ENCODE results near the gene GNRHR.
"Not testable (repeated sequence)": the region's sequence is repeated elsewhere in the genome, so short reads cannot be mapped to it uniquely, and the experiment has no call there.

Gene GNRHR

GRCh38 chr4:67727124-67727850 is 26.9 kb downstream of the GNRHR start:
- no peak for DNase-seq (ENCODE audit: low read depth in 4 of 4, low spot score in 1 of 4)

GRCh38 chr4:67725981-67726380 is 28.2 kb downstream of the GNRHR start:
- no peak for DNase-seq (ENCODE audit: low read depth in 4 of 4, low spot score in 1 of 4)

DNA sequence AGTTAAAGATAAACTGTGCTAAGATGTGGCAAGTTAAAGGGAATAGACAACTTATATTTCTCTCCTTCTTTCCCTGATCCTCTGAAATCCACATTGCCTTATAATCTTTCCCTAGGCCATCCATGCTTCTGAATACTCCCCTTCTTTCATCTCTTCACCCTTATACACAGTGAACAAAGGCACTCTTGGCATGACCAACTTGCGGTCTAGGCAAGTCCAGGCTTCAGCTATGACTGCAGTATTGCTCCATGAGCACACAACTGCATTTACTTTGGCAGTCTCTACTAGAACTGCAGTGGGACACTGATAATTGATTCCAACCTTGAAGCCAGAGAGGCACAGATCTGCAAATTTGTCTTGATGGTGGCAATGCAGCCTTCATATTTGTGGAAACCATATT is 29.1 kb downstream of the GNRHR start:
- no peak for DNase-seq (ENCODE audit: low read depth in 4 of 4, low spot score in 1 of 4)

GRCh38 chr4:67723949-67724348 is 30.2 kb downstream of the GNRHR start:
- DNase-seq (ENCODE audit: low read depth in 4 of 4, low spot score in 1 of 4) = no peak

DNA sequence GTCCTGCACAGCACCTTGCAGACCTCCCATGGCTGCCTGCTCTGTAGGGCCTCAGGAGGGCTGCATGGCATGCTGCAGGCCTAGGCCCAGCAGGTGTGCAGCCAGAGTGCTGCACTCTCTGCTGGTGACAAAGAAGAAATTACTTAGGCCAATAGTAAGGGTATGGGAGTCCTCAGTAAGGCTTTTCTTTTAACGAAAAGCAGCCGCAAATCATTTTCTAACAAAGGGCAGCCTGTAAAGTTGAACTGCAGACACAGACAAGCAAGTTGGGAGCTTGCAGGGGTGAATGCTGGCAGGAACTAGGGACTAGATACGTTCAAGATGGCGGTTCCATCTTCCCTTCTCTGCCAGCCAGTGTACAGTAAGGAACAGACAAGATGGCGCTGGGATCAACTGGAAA is 30.8 kb downstream of the GNRHR start:
- DNase-seq (ENCODE audit: low read depth in 4 of 4, low spot score in 1 of 4) = no peak

DNA sequence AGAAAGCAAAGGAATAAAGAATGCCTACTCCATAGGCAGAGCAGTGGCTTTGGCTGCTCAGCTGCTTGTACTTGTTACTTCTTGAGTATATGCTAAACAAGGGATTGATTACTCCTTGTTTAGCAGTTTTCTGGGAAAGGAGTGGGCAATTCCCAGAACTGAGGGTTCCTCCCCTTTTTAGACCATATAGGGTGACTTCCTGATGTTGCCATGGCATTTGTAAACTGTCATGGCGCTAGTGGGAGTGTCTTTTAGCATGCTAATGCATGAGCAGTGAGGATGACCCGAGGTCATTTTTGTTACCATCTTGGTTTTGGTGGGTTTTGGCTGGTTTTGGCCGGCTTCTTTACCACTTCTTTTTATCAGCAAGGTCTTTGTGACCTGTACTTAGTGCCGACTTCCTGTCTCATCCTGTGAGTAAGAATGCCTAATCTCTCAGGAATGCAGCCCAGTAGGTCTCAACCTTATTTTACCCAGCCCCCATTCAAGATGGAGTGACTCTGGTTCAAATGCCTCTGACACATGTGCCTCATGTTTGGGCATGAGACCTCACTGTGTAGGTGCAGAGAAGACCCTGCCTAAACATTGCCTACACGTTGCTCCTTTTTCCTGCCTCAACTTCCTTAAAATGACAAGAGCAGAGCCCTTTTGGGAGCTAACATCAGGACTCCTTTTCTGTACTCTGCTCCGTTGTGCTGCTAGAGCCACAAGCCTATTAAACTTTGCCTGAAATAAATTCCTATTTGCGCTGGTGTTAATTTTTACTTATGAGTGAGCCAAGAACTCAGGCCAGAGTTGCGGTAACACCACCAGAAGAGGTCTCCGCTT is 32.2 kb downstream of the GNRHR start:
- DNase-seq (ENCODE audit: low read depth in 4 of 4, low spot score in 1 of 4) = no peak

- DNase-seq (ENCODE audit: low read depth in 4 of 4, low spot score in 1 of 4) = no peak
Observed at GRCh38 chr4:67721315-67721769, 32.8 kb downstream of the GNRHR start.

DNA sequence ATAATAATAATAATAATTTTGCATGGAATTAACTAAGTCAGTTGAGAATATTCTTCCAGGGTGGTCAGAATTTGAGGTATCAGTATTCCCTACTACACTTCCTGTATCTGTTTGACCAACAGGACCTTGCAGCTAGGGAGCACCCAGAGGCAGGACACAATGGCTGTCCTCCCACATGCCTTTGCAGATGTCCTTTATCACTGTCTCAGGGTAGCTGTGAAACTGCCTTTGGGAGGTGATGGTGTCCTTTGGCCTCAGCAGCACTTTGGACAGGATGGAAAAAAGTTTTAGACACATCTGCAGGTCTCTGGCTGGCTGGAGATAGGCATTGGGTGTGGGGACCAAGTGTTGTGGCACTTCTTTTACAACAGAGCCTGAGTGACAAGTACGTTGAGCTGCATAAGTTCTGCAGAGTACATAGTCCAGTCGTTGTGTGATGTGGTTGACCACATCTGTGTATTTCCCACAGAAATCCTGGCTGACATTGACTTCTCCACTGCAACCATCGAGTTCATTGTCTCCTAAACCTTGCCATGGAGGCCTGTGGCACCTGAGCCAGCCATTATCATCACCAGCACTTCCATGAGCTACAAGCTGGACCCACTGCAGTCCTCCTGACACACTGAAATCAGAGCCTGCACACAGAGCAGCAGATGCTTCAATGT is 34.1 kb downstream of the GNRHR start:
- DNase-seq (ENCODE audit: low read depth in 4 of 4, low spot score in 1 of 4) = no peak

GRCh38 chr4:67718848-67719247 is 35.3 kb downstream of the GNRHR start:
- DNase-seq (ENCODE audit: low read depth in 4 of 4, low spot score in 1 of 4) = no peak

DNA sequence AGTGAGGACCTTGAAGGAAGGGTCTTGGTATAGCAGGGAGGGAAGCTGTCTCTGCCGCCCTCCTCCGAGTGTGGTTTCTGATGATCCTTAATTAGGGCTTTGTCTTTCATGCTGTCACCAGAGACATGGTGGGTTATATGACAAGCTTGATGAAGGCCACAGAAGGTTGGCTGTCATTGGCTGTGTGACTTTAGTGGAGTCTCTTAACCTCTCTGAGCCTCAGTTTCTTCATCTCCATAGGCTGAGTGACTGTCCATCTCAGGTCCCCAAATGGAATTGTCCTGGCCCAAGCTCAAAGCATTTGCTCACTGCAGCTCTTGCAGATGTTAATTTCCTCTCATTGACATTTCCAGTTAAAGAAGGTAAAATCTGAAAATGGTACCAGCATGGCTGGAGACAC is 36.6 kb downstream of the GNRHR start:
- no peak for DNase-seq (ENCODE audit: low read depth in 4 of 4, low spot score in 1 of 4)

- DNase-seq (ENCODE audit: low read depth in 4 of 4, low spot score in 1 of 4) = no peak
Observed at GRCh38 chr4:67714955-67715354, 39.2 kb downstream of the GNRHR start.

DNA sequence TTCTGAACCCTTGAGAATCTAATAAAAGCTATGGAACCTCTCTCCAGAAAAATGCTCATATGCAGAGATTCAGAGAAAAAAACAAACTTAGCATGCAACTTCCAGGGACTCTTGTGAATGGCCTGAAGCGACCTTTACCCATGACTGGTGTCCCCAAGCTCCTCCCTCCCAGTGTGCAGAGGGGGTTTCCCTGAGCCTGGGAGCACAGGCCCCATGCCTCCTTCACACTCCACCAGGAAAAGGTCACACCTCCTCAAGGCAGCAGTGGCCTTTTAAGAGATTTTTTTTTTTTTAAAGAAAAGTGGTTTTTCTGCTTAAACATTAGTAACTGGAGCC is 40.0 kb downstream of the GNRHR start:
- peak in 1 of 4 experiments; percentile 21 for DNase-seq (ENCODE audit: low read depth in 4 of 4, low spot score in 1 of 4)

GRCh38 chr4:67713529-67714247 is 40.5 kb downstream of the GNRHR start:
- DNase-seq (ENCODE audit: low read depth in 4 of 4, low spot score in 1 of 4) = no peak

- no peak for DNase-seq (ENCODE audit: low read depth in 4 of 4, low spot score in 1 of 4)
Observed at GRCh38 chr4:67712650-67713528, 41.3 kb downstream of the GNRHR start.

GRCh38 chr4:67712000-67712625 is 42.1 kb downstream of the GNRHR start:
- no peak for DNase-seq (ENCODE audit: low read depth in 4 of 4, low spot score in 1 of 4)

GRCh38 chr4:67706682-67707081 is 47.5 kb downstream of the GNRHR start:
- not testable (repeated sequence) for DNase-seq (ENCODE audit: low read depth in 4 of 4, low spot score in 1 of 4)

DNA sequence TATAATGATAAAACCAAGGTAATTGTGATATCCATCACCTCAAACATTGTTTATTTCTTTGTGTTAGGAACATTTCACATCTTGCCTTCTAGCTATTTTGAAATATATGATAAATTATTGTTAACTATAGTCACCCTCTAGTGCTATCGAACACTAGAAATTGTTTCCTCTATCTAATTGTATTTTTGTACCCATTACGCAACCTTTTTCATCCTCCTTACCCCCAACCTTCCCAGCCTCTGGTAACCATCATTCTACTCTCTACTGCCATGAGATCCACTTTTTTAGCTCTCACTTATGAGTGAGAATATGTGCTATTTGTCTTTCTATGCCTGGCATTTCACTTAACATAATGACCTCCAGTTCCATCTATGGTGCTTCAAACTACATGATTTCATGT is 49.3 kb downstream of the GNRHR start:
- DNase-seq (ENCODE audit: low read depth in 4 of 4, low spot score in 1 of 4) = no peak

DNA sequence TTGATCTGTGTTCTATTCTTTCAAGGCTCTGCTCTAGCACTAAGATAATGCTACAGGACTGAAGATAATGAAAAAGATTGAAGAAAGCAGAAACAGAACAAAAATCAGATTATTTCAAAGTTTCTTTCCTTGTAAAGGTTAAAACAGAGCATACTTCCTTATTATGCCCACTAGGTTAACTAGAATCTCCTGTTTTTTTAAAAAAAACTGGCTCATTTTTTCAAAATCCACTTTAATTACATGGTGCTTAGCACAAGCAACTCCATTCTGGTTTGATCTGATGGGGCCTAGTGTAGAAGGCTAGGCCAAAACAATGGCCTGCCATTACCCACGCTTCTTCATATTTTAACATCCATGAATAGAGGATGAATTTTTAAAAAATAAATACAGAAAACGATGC is 52.0 kb downstream of the GNRHR start:
- DNase-seq (ENCODE audit: low read depth in 4 of 4, low spot score in 1 of 4) = no peak

DNA sequence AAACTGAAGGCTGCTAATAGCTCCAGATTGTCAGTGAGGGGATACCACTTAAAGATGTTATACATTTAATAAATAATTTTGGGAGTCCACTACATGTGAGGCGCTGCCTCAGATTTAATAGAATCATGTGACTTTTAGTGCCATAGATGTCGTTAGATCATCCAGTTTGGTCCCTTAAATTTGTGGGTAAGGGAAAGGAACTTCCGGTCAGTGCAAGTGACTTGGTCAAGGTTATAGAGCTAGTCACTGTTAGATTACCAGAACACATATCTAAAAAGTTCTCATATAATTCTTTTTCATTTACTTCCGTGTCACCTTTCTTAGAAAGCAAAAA is 52.7 kb downstream of the GNRHR start:
- no peak for DNase-seq (ENCODE audit: low read depth in 4 of 4, low spot score in 1 of 4)

All from stimulated activated CD4-positive, alpha-beta T cell treated with anti-CD3 and anti-CD28 coated beads, Interleukin-1b, Interleukin-23, amount 100 ng/mL, for 24 hours (primary cell).